DMS 273 (cell line): ENCODE measurements around the gene NTNG1.

Experiments used
- DNase-seq: peaks from one replicate; lab custom pipeline; 2025; ENCODE audit not compliant: unreplicated experiment; lab: John Stamatoyannopoulos, UW

NTNG1 gene

GRCh38 chr1:107255469-107255868 is 114.6 kb downstream of the NTNG1 start:
- DNase-seq: no peak

GRCh38 chr1:107262467-107263286 is 121.8 kb downstream of the NTNG1 start:
- DNase-seq: no peak

DNA sequence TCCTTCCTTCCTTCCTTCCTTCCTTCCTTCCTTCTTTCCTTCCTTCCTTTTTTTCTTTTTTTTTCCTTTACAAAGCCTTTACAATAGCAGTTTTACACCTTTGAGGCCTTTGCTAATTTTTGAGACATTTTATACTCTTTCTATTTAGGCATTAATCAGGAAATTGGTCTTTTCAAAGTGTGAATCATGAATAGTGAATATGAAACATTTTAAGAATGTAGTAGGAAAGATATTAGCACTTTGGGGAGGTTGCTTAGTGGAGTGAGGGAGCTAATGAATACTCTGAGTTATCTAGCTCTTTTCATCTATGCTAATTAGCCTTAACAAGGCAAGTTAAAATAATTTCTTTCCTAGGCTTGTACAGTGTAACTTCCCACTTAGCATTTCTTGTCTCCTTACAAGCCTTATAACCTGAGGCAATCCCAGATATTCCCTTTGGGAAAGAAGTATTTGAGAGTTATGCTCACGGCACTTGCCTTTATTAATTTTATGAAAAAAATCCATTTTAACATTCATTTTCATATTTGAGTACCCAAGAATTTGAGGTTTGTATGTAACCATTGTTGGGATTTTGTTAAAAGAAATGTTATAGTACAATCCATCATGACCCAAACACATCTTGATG is 122.6 kb downstream of the NTNG1 start:
- DNase-seq: no peak

GRCh38 chr1:107264007-107264406 is 123.2 kb downstream of the NTNG1 start:
- no peak for DNase-seq

DNA sequence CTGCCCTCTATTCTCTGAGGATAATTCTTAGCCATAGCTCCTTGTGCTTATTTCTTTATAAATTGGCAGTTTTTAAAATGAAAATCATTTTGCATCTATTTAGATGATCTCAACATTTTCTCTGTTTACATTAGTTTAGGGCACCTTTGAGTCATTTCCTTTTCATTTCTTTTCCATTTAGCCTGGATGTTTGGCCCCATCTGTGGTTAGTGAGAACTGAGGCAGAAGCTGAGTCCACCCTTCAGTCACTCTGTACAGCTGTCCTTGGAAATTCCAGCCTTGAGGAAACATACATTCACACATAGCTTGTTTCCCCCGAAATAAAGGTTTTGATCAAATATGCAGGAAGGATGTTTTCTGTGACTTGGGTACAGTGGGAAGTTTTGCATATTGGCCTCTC is 123.7 kb downstream of the NTNG1 start:
- DNase-seq: no peak

DNA sequence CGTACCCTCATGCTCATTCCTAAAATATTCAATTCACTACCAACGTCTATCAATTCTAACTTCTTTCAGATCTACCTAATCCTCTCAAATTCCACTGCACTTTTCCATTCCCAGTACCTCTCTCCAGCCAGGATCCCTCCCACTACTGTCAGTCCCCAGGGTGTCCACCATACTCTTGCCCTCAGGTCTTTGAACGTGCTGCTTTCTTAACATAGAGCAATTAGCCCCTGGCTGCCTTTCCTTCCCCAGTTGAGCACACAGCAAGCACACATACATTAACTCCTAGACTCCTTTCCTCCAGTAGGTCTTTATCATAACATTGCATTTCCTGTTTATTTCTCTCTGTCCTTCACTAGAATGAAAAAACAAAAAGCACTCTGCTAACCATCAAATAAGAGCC is 126.7 kb downstream of the NTNG1 start:
- no peak for DNase-seq

DNA sequence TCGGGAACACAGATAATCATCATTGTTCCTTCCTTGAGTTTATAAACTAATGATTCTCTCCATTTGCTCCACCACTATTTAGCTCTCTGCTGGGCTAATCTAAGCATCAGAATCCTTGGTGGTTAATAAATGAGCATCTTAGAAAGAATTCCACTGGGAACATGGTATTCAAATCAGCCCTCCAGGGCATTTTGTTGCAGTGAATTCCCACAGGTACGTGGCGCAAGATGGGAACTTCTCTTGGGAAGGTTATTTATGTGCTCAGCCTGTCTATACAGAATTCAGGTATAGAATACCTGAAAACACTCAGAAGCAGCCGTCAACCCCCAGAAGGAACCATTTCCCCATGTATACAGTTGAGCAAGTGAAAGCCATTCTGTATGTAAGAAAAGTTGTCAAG is 131.5 kb downstream of the NTNG1 start:
- DNase-seq: no peak

DNA sequence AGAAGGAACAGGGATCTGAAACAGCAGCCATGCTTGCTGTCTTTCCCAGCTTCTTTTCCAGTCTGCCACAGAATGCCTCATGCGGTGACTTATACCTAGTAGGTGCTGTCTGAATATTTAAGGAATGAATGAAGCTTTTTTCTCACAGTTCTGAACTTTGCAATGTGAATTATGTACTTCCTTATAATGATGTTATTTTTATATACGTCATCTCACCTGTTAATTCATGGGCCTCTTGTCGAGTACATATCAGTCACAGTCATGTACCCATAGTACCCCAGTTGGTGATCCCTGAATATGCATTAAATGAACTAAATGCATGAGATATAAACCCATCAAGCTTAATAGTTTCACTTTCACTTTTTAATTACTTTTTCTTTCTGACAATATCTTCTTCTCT is 132.7 kb downstream of the NTNG1 start:
- no peak for DNase-seq

DNA sequence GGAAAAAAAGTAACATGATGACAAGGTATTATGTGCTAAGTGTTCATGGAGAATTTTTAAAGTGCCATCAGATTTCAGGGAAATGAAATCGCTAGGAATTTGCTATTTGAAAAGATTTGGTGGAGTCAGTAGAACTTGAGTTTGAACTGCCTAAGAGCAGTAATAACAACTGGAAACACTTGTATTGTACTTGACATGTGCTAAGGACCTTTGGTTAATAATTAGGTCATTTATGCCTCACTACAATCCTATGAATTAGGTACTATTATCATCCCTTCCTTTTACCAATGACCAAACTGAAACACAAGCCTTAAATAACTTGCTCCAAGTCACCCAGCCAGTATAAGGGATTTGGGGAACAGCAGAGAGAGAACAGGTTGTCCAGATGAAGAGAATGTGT is 133.4 kb downstream of the NTNG1 start:
- no peak for DNase-seq

DNA sequence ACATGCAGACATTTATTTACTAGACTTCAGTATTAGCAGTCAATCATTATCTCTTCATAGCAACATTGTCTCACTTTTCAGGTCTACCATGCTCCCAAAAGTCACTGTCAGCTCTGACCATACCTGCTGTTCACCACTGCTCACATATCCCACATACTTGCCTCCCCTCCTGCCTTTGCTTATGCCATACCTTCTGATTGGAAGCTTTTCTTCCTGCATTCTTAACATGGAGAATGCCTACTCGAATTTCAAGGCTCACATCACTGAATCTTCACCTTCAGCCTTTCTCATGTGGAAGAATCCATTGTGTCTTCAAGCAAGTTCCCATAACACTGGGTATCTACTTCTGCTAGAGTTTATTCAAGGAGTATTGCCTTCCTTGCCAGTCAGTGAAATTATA is 135.4 kb downstream of the NTNG1 start:
- no peak for DNase-seq

- peak; percentile 85 for DNase-seq
Measured at GRCh38 chr1:107277022-107277421, 136.2 kb downstream of the NTNG1 start.

DNA sequence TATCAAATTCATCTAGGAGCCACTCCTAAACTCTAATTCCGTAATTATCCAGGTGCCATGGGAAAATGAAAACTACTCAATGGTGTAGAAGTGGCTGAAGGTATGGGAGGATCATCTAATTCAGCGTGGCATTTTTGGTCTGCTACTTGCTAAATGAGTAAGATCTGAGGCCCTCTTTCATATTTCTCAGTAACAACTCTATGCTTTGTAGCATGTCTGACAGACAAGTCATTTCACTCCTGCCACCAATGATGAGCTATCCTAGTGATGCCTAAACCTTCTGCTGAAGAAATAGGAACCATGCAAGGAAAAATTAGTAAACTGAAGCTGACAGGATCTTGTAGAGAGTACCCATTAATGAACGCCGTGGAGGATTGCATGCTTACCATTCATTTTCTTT is 145.3 kb downstream of the NTNG1 start:
- no peak for DNase-seq

DNA sequence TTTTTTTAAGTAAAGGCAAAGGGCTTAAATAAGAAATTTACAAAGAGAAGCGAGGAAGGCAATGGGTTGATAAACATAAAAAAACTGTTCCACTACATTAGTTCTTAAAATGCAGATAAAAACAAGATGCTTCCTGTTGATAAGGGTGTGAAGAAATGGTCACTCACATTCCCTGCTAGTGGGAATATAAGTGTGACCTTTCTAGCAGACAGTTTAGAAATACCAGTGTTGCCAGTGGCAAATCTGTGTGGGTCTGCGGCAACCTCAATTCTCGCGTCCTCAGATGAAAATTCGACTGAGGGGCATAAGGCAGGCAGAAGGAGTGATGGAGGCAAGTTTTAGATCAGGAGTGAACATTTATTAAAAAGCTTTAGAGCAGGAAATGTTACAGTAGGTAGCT is 151.1 kb downstream of the NTNG1 start:
- no peak for DNase-seq

GRCh38 chr1:107293901-107294613 is 153.2 kb downstream of the NTNG1 start:
- peak; percentile 72 for DNase-seq

- DNase-seq: no peak
Measured at GRCh38 chr1:107294686-107295085, 153.8 kb downstream of the NTNG1 start.

DNA sequence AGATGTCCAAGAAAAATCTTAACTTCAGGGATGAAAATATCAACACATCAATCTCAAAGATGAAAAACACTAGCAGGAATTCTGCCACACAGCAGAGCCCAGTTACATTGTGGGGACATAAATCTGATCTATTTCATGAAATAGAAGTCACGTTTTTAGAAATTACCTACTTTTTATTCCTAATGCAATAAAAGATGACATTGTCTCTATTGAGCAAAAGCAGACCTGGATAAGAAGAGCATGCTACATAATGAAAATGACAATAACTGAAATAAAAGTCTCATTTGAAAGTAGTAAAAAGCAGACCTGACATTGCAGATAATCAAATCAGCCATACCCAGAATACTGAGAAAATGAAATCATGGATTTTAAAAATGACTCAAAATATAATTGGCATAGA is 156.8 kb downstream of the NTNG1 start:
- DNase-seq: no peak

DNA sequence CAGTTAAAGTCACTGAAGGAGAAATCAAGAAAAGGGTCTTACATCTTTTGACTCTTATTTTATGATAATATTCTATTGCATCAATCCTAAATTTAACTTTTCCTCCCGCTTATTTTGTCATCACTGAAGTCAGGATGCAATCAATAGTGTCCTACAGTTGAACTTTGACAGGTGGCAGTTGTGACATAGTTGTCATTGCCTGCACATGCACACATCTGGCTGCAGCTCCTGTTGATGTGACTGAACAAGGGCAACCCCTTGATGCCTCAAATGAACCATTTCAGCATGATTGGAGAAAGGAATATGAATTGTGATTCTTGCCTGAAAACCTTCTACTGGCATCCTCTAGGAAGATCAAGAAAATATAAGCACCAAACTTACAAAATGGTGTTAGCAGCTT is 157.7 kb downstream of the NTNG1 start:
- DNase-seq: no peak

- DNase-seq: no peak
Measured at GRCh38 chr1:107299521-107299920, 158.7 kb downstream of the NTNG1 start.

DNA sequence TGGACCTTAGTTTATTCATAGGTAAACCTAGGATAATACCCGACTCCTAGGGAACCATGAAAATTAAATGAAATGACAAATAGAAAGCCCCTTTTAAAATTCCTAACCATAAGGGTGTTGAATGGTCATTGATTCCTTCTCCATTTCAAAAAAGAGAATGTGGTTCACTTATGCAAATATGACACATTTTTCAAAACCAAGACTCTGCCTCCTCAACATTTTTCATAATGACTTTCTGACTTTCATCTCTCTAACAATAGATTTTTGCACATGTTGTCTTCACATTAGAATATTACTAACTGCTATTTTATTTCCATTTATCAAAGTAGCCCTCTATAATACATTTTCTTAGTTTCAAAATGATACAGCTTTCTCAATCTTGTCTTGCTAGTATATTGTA is 169.1 kb downstream of the NTNG1 start:
- DNase-seq: no peak

- DNase-seq: no peak
Measured at GRCh38 chr1:107315652-107316051, 174.8 kb downstream of the NTNG1 start.

DNA sequence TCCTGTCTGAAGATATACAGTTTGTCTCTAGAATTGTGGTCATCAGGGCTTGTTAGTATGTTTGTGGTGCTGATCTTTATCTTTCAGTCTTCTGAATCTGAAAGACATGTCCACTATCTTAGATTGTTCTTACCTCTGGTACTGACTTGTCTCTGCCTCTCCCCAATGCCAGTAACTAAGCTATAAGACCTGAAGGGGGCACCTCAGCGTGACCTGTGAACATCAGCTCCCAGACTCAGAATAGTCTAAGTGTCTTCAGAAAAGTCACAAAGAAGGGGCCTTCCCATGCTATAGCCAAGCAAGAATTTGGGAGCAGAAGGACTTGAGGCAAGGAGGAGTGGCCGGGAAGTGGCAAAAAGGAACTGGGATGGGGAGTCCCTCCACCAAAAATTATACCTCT is 178.1 kb downstream of the NTNG1 start:
- peak; percentile 36 for DNase-seq

- DNase-seq: no peak
Measured at GRCh38 chr1:107323784-107324183, 182.9 kb downstream of the NTNG1 start.
